HEK293 (cell line): ENCODE data around the gene NYNRIN.

Experiments used
- CTCF ChIA-PET: fragments of 350-600 bp; formaldehyde crosslinking; extraction: SDS; loops from one replicate; lab custom pipeline; 2021; ENCODE audit warnings: antibody characterized with exemption; lab: Yijun Ruan, JAX
- POLR2A ChIA-PET: fragments of 300-600 bp; formaldehyde crosslinking; extraction: SDS; loops from one replicate; lab custom pipeline; 2020; ENCODE audit warnings: antibody characterized with exemption, inconsistent platforms; lab: Yijun Ruan, JAX
- H3K27ac ChIP-seq: fragments of 200-500 bp; sonication (Bioruptor generic); 2 replicates; pipeline ENCODE4 v1.5.1; 2014; ENCODE audit warnings: low read depth, low read length, control low read depth, inconsistent platforms; ENCODE audit errors: extremely low read depth
- H3K36me3 ChIP-seq, 2 experiments: fragments of 200-500 bp in 1 of 2; sonication (Bioruptor generic) in 1 of 2; 1 replicate in 1 of 2; 2 replicates in 1 of 2; pipeline ENCODE4 v1.5.1; 2014 to 2017; ENCODE audit warnings: inconsistent platforms in 2 of 2, low read length in 2 of 2; ENCODE audit not compliant: control insufficient read depth in 2 of 2, insufficient read depth in 1 of 2
- H3K4me1 ChIP-seq: fragments of 200-500 bp; sonication (Bioruptor generic); 2 replicates; pipeline ENCODE4 v1.5.1; 2014; ENCODE audit warnings: mild to moderate bottlenecking, low read length, inconsistent platforms; ENCODE audit not compliant: control insufficient read depth, insufficient read depth
- H3K4me3 ChIP-seq: 2 replicates; pipeline ENCODE4 v1.5.1; 2011; ENCODE audit warnings: low read depth, mild to moderate bottlenecking, control low read depth, low read length, moderate library complexity
- H3K9me3 ChIP-seq: fragments of 200-500 bp; sonication (Bioruptor generic); 2 replicates; pipeline ENCODE4 v1.5.1; 2014; ENCODE audit warnings: low read depth, low read length, inconsistent platforms; ENCODE audit not compliant: control insufficient read depth, insufficient read depth
- BCL11A ChIP-seq: fragments of 450-650 bp; formaldehyde crosslinking; IDR thresholded peaks from 2 replicates; pipeline ENCODE4 v1.5.1; 2016; ENCODE audit warnings: low read depth, missing biosample characterization, missing genetic modification characterization
- KLF16 ChIP-seq: fragments of 450-650 bp; formaldehyde crosslinking; IDR thresholded peaks from 2 replicates; pipeline ENCODE4 v1.5.1; 2017; ENCODE audit warnings: missing biosample characterization, missing genetic modification characterization
- OSR2 ChIP-seq: fragments of 450-650 bp; formaldehyde crosslinking; IDR thresholded peaks from 2 replicates; pipeline ENCODE4 v1.5.1; 2016; ENCODE audit warnings: missing biosample characterization, missing genetic modification characterization
- TCF7L2 ChIP-seq: IDR thresholded peaks from 2 replicates; pipeline ENCODE4 v1.6.1; 2011; ENCODE audit warnings: low read depth, mild to moderate bottlenecking, inconsistent platforms, low read length, moderate library complexity, borderline replicate concordance
- YY1 ChIP-seq: fragments of 450-650 bp; formaldehyde crosslinking; IDR thresholded peaks from 2 replicates; pipeline ENCODE4 v1.5.1; 2018; ENCODE audit warnings: missing biosample characterization, missing genetic modification characterization
- ZBTB7A ChIP-seq: fragments of 450-650 bp; formaldehyde crosslinking; IDR thresholded peaks from 2 replicates; pipeline ENCODE4 v1.5.1; 2016; ENCODE audit warnings: low read depth, missing biosample characterization, missing genetic modification characterization
- ZNF132 ChIP-seq: fragments of 450-650 bp; formaldehyde crosslinking; IDR thresholded peaks from 2 replicates; pipeline ENCODE4 v1.5.1; 2017; ENCODE audit warnings: missing biosample characterization, missing genetic modification characterization, borderline replicate concordance
- ZNF202 ChIP-seq: fragments of 450-650 bp; formaldehyde crosslinking; IDR thresholded peaks from 2 replicates; pipeline ENCODE4 v1.5.1; 2016; ENCODE audit warnings: missing biosample characterization, missing genetic modification characterization, borderline replicate concordance
- ZNF223 ChIP-seq: fragments of 450-650 bp; formaldehyde crosslinking; IDR thresholded peaks from 2 replicates; pipeline ENCODE4 v1.5.1; 2016; ENCODE audit warnings: missing biosample characterization, missing genetic modification characterization
- ZNF292 ChIP-seq: fragments of 450-650 bp; formaldehyde crosslinking; IDR thresholded peaks from 2 replicates; pipeline ENCODE4 v1.5.1; 2016; ENCODE audit warnings: low read depth, missing biosample characterization, missing genetic modification characterization, borderline replicate concordance
- ZNF341 ChIP-seq: fragments of 450-650 bp; formaldehyde crosslinking; IDR thresholded peaks from 2 replicates; pipeline ENCODE4; 2016; ENCODE audit warnings: low read depth, missing biosample characterization, missing genetic modification characterization
- ZNF510 ChIP-seq: fragments of 450-650 bp; formaldehyde crosslinking; IDR thresholded peaks from 2 replicates; pipeline ENCODE4 v1.5.1; 2018; ENCODE audit warnings: mild to moderate bottlenecking, missing genetic modification characterization, missing biosample characterization; ENCODE audit not compliant: insufficient replicate concordance
- ZXDB ChIP-seq: fragments of 450-650 bp; formaldehyde crosslinking; IDR thresholded peaks from 2 replicates; pipeline ENCODE4 v1.5.1; 2016; ENCODE audit warnings: missing biosample characterization, missing genetic modification characterization
- TF ChIP-seq, protein P1 (sequence below): fragments of 450-650 bp; formaldehyde crosslinking; IDR thresholded peaks from 2 replicates; pipeline ENCODE4 v1.5.1; 2016; ENCODE audit warnings: missing biosample characterization, missing genetic modification characterization
- TF ChIP-seq, protein P2 (sequence below): fragments of 450-650 bp; formaldehyde crosslinking; IDR thresholded peaks from 2 replicates; pipeline ENCODE4 v1.5.1; 2016; ENCODE audit warnings: missing biosample characterization, missing genetic modification characterization, borderline replicate concordance
- TF ChIP-seq, protein P3 (sequence below): fragments of 450-650 bp; formaldehyde crosslinking; IDR thresholded peaks from 2 replicates; pipeline ENCODE4 v1.5.1; 2017; ENCODE audit warnings: missing biosample characterization, missing genetic modification characterization

Gene NYNRIN

DNA sequence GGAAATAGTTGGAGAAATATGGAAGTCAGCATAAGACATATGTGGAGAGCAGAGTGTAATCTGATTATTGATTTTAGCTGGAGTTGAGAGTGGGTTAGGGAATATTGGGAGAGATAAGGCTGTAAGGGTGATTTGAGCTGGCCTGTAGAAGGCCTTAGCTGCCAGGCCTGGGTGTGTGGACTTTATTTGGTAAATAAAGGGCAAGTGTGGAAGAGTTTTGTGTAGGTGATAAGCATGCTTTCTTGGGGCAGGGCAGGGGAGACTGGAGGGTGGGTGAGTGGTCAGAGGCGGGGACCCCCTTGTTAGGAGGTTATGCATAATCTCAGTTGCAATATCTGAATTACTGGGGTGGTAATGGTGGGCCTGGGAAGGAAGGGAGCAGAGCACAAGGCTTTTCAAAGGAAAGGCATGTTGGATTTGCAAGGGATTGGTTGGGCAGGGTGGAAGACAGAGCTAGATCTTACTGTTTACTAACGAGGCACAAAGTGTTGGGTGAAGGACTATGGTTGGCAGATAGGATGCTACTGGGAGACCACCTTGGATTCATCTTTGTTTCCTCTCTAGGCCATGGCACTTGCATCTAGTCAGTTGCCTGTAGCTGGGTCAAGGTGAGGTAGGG is 36.5 kb downstream of the NYNRIN start:
- Histone ChIP-seq H3K4me3 (no peak overlapping the region), H3K27ac (no peak overlapping the region), H3K36me3 (peaks cover 5 to 88% of the 10 kb centered on the region in 2 experiments), H3K9me3 (no peaks in the 10 kb centered on the region), H3K4me1 (no peaks in the 10 kb centered on the region; the same call in 1 of the 2 replicates)
- ChIA-PET CTCF (interaction anchor here (0.7 to 13.9 kb wide), 14 partner anchors 11 to 377 kb away, joined by 3 to 468 read pairs (median 6); partner anchors contain the start of genes ADCY4, CIDEB, EMC9 and TINF2), POLR2A (interaction anchor here (0.9 to 2.9 kb wide), 9 partner anchors 12 to 247 kb away, joined by 3 to 11 read pairs (median 4); partner anchors contain the start of genes IPO4, MDP1 and TINF2)
- no peak for TF ChIP-seq ZBTB7A (tag by site-specific recombination)
- no peak for TF ChIP-seq TCF7L2
- TF ChIP-seq ZNF341 (tag by site-specific recombination), result no peak
- no peak for TF ChIP-seq YY1 (tag by site-specific recombination)
- TF ChIP-seq ZNF292 (tag by site-specific recombination), result no peak
- TF ChIP-seq, protein P1, sequence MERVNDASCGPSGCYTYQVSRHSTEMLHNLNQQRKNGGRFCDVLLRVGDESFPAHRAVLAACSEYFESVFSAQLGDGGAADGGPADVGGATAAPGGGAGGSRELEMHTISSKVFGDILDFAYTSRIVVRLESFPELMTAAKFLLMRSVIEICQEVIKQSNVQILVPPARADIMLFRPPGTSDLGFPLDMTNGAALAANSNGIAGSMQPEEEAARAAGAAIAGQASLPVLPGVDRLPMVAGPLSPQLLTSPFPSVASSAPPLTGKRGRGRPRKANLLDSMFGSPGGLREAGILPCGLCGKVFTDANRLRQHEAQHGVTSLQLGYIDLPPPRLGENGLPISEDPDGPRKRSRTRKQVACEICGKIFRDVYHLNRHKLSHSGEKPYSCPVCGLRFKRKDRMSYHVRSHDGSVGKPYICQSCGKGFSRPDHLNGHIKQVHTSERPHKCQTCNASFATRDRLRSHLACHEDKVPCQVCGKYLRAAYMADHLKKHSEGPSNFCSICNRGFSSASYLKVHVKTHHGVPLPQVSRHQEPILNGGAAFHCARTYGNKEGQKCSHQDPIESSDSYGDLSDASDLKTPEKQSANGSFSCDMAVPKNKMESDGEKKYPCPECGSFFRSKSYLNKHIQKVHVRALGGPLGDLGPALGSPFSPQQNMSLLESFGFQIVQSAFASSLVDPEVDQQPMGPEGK (tag by site-specific recombination), result no peak
- TF ChIP-seq, protein P2, sequence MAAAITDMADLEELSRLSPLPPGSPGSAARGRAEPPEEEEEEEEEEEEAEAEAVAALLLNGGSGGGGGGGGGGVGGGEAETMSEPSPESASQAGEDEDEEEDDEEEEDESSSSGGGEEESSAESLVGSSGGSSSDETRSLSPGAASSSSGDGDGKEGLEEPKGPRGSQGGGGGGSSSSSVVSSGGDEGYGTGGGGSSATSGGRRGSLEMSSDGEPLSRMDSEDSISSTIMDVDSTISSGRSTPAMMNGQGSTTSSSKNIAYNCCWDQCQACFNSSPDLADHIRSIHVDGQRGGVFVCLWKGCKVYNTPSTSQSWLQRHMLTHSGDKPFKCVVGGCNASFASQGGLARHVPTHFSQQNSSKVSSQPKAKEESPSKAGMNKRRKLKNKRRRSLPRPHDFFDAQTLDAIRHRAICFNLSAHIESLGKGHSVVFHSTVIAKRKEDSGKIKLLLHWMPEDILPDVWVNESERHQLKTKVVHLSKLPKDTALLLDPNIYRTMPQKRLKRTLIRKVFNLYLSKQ, result no peak

DNA sequence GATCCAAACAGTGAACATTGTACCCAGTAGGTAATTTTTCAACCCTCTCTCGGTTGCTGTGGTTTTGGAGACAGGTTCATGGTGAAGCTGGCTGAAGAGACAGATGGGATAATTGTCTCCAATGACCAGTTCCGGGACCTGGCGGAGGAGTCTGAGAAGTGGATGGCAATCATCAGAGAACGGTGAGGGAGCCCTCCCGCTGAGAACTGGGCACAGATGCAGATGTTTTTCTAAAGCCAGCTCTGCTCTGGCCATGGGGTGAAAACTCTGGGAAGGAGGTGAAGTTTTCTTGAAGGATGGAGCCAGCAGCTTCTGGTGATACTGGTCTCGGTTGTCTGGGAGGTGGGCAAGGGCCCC is 37.2 kb downstream of the NYNRIN start:
- H3K27ac ChIP-seq, result no peak overlapping the region
- no peaks in the 10 kb centered on the region for H3K9me3 ChIP-seq
- CTCF ChIA-PET, result interaction anchor here (0.6 to 13.9 kb wide), 21 partner anchors 9 to 976 kb away, joined by 3 to 468 read pairs (median 4); partner anchors contain the start of genes ADCY4, CIDEB, EMC9 and TINF2
- TF ChIP-seq OSR2, result no peak
- TF ChIP-seq, protein P3, sequence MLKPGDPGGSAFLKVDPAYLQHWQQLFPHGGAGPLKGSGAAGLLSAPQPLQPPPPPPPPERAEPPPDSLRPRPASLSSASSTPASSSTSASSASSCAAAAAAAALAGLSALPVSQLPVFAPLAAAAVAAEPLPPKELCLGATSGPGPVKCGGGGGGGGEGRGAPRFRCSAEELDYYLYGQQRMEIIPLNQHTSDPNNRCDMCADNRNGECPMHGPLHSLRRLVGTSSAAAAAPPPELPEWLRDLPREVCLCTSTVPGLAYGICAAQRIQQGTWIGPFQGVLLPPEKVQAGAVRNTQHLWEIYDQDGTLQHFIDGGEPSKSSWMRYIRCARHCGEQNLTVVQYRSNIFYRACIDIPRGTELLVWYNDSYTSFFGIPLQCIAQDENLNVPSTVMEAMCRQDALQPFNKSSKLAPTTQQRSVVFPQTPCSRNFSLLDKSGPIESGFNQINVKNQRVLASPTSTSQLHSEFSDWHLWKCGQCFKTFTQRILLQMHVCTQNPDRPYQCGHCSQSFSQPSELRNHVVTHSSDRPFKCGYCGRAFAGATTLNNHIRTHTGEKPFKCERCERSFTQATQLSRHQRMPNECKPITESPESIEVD, result no peak
- no peak for TF ChIP-seq ZNF510 (tag by site-specific recombination)
- TF ChIP-seq ZNF223 (tag by site-specific recombination), result no peak
- TF ChIP-seq ZXDB, result no peak
- no peak for TF ChIP-seq KLF16
- TF ChIP-seq BCL11A (tag by site-specific recombination), result no peak
- TF ChIP-seq ZNF202 (tag by site-specific recombination), result no peak
- no peak for TF ChIP-seq ZNF132
- H3K4me3 ChIP-seq, result no peak overlapping the region
- peaks cover 5 to 95% of the 10 kb centered on the region in 2 experiments for H3K36me3 ChIP-seq
- H3K4me1 ChIP-seq, result no peaks in the 10 kb centered on the region
- POLR2A ChIA-PET, result interaction anchor here (0.9 to 2.9 kb wide), 9 partner anchors 58 to 247 kb away, joined by 3 to 11 read pairs (median 4); partner anchors contain the start of genes IPO4, MDP1 and TINF2
